Measurements from ENCODE around the gene ESYT1. TPM values are rescaled to one million over a fixed set of nuclear protein-coding genes. Genes with fewer than 3 reads are reported as not detected.

The ESYT1 gene
- polyA plus RNA-seq, 1 donor (not counting 4 experiments of a cell fraction or from before 2014, with no cell fraction given) = 141 TPM

DNA sequence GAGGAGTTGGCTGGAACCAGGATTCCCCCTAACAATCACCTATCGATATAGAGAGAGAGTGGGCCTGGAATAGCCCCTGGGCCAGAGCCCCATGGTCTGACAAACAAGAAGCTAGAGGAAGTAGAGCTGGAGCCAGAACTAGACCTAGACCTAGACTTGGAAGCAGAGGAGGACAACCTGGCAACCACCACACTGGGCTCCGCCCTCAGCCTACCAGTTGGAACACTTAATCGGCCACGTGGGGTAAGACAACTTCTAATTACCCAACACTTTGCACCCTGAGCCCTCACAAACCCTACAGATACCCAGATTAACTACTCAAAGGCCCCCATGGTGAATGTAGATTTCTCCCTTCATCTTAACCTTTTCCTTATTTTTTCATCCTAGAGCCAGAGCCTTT is 28.3 kb upstream of the ESYT1 start:
- peaks cover 4 to 15% of the 10 kb centered on the region in 2 experiments for H3K36me3 ChIP-seq (ENCODE audit: control insufficient read depth in 2 of 2, extremely low read depth in 1 of 2, insufficient read depth in 2 of 2, low read length in 2 of 2)
- no peak overlapping the region for H2AFZ ChIP-seq (ENCODE audit: control insufficient read depth, low read length)
- no peaks in the 10 kb centered on the region for H3K9me3 ChIP-seq (ENCODE audit: control insufficient read depth, low read depth, low read length)
- H3K4me1 ChIP-seq (ENCODE audit: control insufficient read depth, extremely low read depth, insufficient read depth, low read length) = peaks cover 12% of the 10 kb centered on the region
- peaks cover 4% of the 10 kb centered on the region for H3K79me2 ChIP-seq (ENCODE audit: control insufficient read depth, insufficient read depth, low read length)
- dilution Hi-C loops (cut with MboI; ENCODE audit: extremely low pct_ligation_motif_present, low sequenced_read_pairs) = no loop called here
- no peak overlapping the region for H3K4me2 ChIP-seq (ENCODE audit: control insufficient read depth, extremely low read depth, insufficient read depth, low read depth, low read length)
- H3K9me1 ChIP-seq (ENCODE audit: control insufficient read depth, extremely low read depth, insufficient read depth, low read length) = no peaks in the 10 kb centered on the region
- H3K27ac ChIP-seq (ENCODE audit: control insufficient read depth, insufficient read depth, low read length) = no peak overlapping the region
- H3K4me3 ChIP-seq (ENCODE audit: control insufficient read depth in 2 of 3, extremely low read depth in 1 of 3, insufficient read depth in 2 of 3, low read depth in 1 of 3, low read length in 3 of 3) = no peak overlapping the region
- no peak overlapping the region for H3K9ac ChIP-seq (ENCODE audit: control insufficient read depth, extremely low read depth, insufficient read depth, low read length)
- no peaks in the 10 kb centered on the region for H3K27me3 ChIP-seq (ENCODE audit: control insufficient read depth, extremely low read depth, insufficient read depth, low read length)
- no peaks in the 10 kb centered on the region for H4K20me1 ChIP-seq (ENCODE audit: control insufficient read depth, extremely low read depth, insufficient read depth, low read length)
- no peak for TF ChIP-seq EZH2 (IDR thresholded peaks at IDR 0.05; ENCODE audit: low read length)
- TF ChIP-seq, protein P1, sequence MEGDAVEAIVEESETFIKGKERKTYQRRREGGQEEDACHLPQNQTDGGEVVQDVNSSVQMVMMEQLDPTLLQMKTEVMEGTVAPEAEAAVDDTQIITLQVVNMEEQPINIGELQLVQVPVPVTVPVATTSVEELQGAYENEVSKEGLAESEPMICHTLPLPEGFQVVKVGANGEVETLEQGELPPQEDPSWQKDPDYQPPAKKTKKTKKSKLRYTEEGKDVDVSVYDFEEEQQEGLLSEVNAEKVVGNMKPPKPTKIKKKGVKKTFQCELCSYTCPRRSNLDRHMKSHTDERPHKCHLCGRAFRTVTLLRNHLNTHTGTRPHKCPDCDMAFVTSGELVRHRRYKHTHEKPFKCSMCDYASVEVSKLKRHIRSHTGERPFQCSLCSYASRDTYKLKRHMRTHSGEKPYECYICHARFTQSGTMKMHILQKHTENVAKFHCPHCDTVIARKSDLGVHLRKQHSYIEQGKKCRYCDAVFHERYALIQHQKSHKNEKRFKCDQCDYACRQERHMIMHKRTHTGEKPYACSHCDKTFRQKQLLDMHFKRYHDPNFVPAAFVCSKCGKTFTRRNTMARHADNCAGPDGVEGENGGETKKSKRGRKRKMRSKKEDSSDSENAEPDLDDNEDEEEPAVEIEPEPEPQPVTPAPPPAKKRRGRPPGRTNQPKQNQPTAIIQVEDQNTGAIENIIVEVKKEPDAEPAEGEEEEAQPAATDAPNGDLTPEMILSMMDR (optimal IDR thresholded peaks at IDR 0.05 in 1 of 3, IDR thresholded peaks at IDR 0.05 in 1 of 3, conservative IDR thresholded peaks at IDR 0.05 in 1 of 3; ENCODE audit: extremely low read depth in 1 of 3, insufficient read depth in 2 of 3, low read length in 3 of 3) = no peak
- DNase-seq (ENCODE audit: low read depth, low spot score) (no peak), FAIRE-seq (no peak)

GRCh38 chr12:56101045-56101444 is 27.0 kb upstream of the ESYT1 start:
- peaks cover under 1% of the 10 kb centered on the region for H4K20me1 ChIP-seq (ENCODE audit: control insufficient read depth, extremely low read depth, insufficient read depth, low read length)
- TF ChIP-seq EZH2 (IDR thresholded peaks at IDR 0.05; ENCODE audit: low read length) = no peak
- TF ChIP-seq, protein P1 (optimal IDR thresholded peaks at IDR 0.05 in 1 of 3, IDR thresholded peaks at IDR 0.05 in 1 of 3, conservative IDR thresholded peaks at IDR 0.05 in 1 of 3; ENCODE audit: extremely low read depth in 1 of 3, insufficient read depth in 2 of 3, low read length in 3 of 3) = no peak
- peaks cover 17% of the 10 kb centered on the region for H3K79me2 ChIP-seq (ENCODE audit: control insufficient read depth, insufficient read depth, low read length)

More at GRCh38 chr12:56101045-56101444, 27.0 kb upstream of the ESYT1 start:
- H3K4me1 ChIP-seq (ENCODE audit: control insufficient read depth, extremely low read depth, insufficient read depth, low read length) = peaks cover 14% of the 10 kb centered on the region
- peaks cover 5 to 14% of the 10 kb centered on the region in 2 experiments for H3K36me3 ChIP-seq (ENCODE audit: control insufficient read depth in 2 of 2, extremely low read depth in 1 of 2, insufficient read depth in 2 of 2, low read length in 2 of 2)
- dilution Hi-C loops (cut with MboI; ENCODE audit: extremely low pct_ligation_motif_present, low sequenced_read_pairs) = no loop called here
- no peak for DNase-seq (ENCODE audit: low read depth, low spot score)
- H3K9me1 ChIP-seq (ENCODE audit: control insufficient read depth, extremely low read depth, insufficient read depth, low read length) = no peaks in the 10 kb centered on the region
- no peaks in the 10 kb centered on the region for H3K9me3 ChIP-seq (ENCODE audit: control insufficient read depth, low read depth, low read length)
- H3K4me3 ChIP-seq (ENCODE audit: control insufficient read depth in 2 of 3, extremely low read depth in 1 of 3, insufficient read depth in 2 of 3, low read depth in 1 of 3, low read length in 3 of 3) = no peak overlapping the region
- no peak for FAIRE-seq
- H3K27me3 ChIP-seq (ENCODE audit: control insufficient read depth, extremely low read depth, insufficient read depth, low read length) = no peaks in the 10 kb centered on the region
- no peak overlapping the region for H3K9ac ChIP-seq (ENCODE audit: control insufficient read depth, extremely low read depth, insufficient read depth, low read length)
- H2AFZ ChIP-seq (ENCODE audit: control insufficient read depth, low read length) = no peak overlapping the region
- H3K4me2 ChIP-seq (ENCODE audit: control insufficient read depth, extremely low read depth, insufficient read depth, low read depth, low read length) = no peak overlapping the region
- no peak overlapping the region for H3K27ac ChIP-seq (ENCODE audit: control insufficient read depth, insufficient read depth, low read length)
